Common myeloid progenitor, CD34-positive (primary cell): ENCODE results near the gene EIF5. TPM values are rescaled to one million over a fixed set of nuclear protein-coding genes. Genes with fewer than 3 reads are reported as not detected.

ENCODE experiments used
- CTCF ChIA-PET: fragments of 350-600 bp; sonication (Branson Sonifier 250); formaldehyde crosslinking; loops from one replicate; lab custom pipeline; 2021; ENCODE audit warnings: antibody characterized with exemption; lab: Charles Lee
- POLR2A ChIA-PET: fragments of 350-600 bp; sonication (Branson Sonifier 250); formaldehyde crosslinking; loops from one replicate; lab custom pipeline; 2021; ENCODE audit warnings: antibody characterized with exemption; lab: Charles Lee
- DNase-seq, 3 donors: peaks; one replicate each; pipeline versions ENCODE4 v3.0.0 to v3.0.0-alpha.2; 2013
- H3K27ac ChIP-seq, 2 experiments: 1 replicate in 1 of 2; 2 replicates in 1 of 2; pipeline ENCODE4 v1.7.0; 2013; ENCODE audit warnings: inconsistent platforms in 2 of 2, low read length in 2 of 2, mild to moderate bottlenecking in 2 of 2, low read depth in 1 of 2, moderate library complexity in 1 of 2; ENCODE audit not compliant: severe bottlenecking in 2 of 2, insufficient read depth in 1 of 2, poor library complexity in 1 of 2
- H3K27me3 ChIP-seq, 5 experiments: replicated peaks in 2 of 5; 1 replicate in 3 of 5; 2 replicates in 2 of 5; pipeline versions ENCODE4 v1.6.1 to v1.7.0; 2013; ENCODE audit warnings: low read length in 4 of 5, mild to moderate bottlenecking in 2 of 5, moderate library complexity in 2 of 5, inconsistent platforms in 1 of 5; ENCODE audit not compliant: insufficient read depth in 5 of 5, control insufficient read depth in 4 of 5
- H3K36me3 ChIP-seq, 4 experiments: 1 replicate in 2 of 4; 2 replicates in 2 of 4; pipeline versions ENCODE4 v1.6.1 to v1.7.0; 2013; ENCODE audit warnings: low read length in 3 of 4, control low read depth in 1 of 4, mild to moderate bottlenecking in 1 of 4; ENCODE audit not compliant: control insufficient read depth in 4 of 4, insufficient read depth in 4 of 4
- H3K4me1 ChIP-seq, 4 experiments: 1 replicate in 3 of 4; 2 replicates in 1 of 4; pipeline versions ENCODE4 v1.6.1 to v1.7.1; 2013; ENCODE audit warnings: low read length in 3 of 4, mild to moderate bottlenecking in 3 of 4, control low read depth in 1 of 4, inconsistent platforms in 1 of 4, moderate library complexity in 1 of 4; ENCODE audit not compliant: control insufficient read depth in 4 of 4, insufficient read depth in 4 of 4; ENCODE audit errors: control extremely low read depth in 1 of 4
- H3K4me3 ChIP-seq, 7 experiments: 1 replicate in 4 of 7; 2 replicates in 3 of 7; pipeline versions ENCODE4 v1.5.1 to v1.7.0; 2013; ENCODE audit warnings: mild to moderate bottlenecking in 7 of 7, low read length in 6 of 7, moderate library complexity in 6 of 7, inconsistent platforms in 2 of 7, low read depth in 2 of 7, control low read depth in 1 of 7; ENCODE audit not compliant: insufficient read depth in 4 of 7, control insufficient read depth in 1 of 7; ENCODE audit errors: extremely low read depth in 1 of 7
- H3K9me3 ChIP-seq, 5 experiments: 1 replicate in 4 of 5; 2 replicates in 1 of 5; pipeline versions ENCODE4 v1.6.1 to v1.7.1; 2013; ENCODE audit warnings: low read length in 4 of 5, mild to moderate bottlenecking in 2 of 5, inconsistent platforms in 1 of 5, low read depth in 1 of 5, moderate library complexity in 1 of 5; ENCODE audit not compliant: control insufficient read depth in 4 of 5, insufficient read depth in 2 of 5; ENCODE audit errors: control extremely low read depth in 1 of 5
- WGBS: methylation state at CpG from one replicate; pipeline ENCODE4 v1.1.5; 2013; ENCODE audit not compliant: insufficient coverage; 5-methylcytosine and 5-hydroxymethylcytosine counted together
- polyA plus RNA-seq: library from polyadenylated mRNA; unstranded; fragments of 120-200 nt; gene quantifications from one replicate; pipeline ENCODE4 v1.2.1, GENCODE V29; 2013

Gene EIF5
- polyA plus RNA-seq, result 268 TPM

DNA sequence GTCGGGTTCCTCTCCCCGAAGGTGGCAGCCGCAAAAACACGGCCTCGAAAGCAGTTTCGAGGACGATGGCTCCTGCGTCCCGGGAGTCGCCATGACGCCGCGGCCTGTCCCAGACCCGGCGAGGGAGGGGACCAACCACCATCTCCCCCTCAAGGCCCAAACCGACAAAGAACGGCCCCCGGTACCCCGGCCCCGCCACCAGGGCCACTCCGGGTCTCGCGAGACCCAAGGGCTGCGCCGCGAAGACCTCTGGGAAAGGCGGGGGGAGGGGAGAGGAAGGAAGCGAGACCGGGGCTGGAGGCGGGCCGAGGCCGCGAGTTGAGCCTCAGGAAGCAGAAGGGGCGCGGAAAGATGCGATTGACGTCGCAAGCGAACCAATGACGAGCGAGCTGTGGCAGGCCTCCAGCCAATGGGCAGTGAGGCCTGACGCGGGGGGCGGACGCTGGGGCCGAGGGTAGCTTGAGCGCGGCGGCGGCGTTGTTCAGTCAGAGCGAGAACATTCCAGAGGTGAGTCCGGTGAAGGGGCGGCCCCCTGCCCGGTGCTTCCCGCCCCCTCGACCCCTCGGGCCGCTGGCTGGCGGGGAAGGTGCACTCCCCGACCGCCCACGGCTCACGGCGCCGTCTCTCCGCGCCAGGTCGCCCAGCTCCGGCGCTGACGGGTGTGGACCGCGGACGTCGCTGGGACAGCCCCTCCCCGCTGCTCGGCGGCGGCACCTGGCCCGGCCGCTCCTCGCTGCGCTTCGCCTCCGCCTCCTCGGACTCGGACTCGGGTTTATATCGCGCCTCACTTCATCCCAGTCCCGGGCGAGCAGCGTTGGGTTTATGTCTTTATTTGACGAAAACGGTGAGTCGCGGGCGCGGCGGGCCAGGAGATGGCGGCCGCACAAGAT, at the start of gene EIF5:
Gene EIF5, plus strand, starts transcription at position 484 of the 890 bp plus-strand sequence. CDS start 1,624 bp downstream, outside the sequence.
- Histone ChIP-seq H3K9me3 (no peaks in the 10 kb centered on the region), H3K27me3 (no peaks in the 10 kb centered on the region), H3K4me3 (peak within 1 kb of the TSS; percentile 79 to 96 (median 88)), H3K27ac (peak within 1 kb of the TSS; percentile 98 to 99), H3K4me1 (peaks cover 14 to 49% (median 41%) of the 10 kb centered on the region in 4 experiments), H3K36me3 (peaks cover 27 to 39% (median 32%) of the 10 kb centered on the region in 4 experiments)
- DNase-seq, result peak; percentile 99
- CTCF ChIA-PET, result interaction anchor here (2.1 kb wide), 1 partner anchor 10 kb away, joined by 7 read pairs; no protein-coding TSS in a partner anchor
- WGBS, result under 1% methylated on average over 90 of the region's 103 CpGs
- POLR2A ChIA-PET, result interaction anchor here (0.5 to 1.9 kb wide), 3 partner anchors 10 to 1018 kb away, joined by 3 to 10 read pairs (median 5); no protein-coding TSS in a partner anchor

DNA sequence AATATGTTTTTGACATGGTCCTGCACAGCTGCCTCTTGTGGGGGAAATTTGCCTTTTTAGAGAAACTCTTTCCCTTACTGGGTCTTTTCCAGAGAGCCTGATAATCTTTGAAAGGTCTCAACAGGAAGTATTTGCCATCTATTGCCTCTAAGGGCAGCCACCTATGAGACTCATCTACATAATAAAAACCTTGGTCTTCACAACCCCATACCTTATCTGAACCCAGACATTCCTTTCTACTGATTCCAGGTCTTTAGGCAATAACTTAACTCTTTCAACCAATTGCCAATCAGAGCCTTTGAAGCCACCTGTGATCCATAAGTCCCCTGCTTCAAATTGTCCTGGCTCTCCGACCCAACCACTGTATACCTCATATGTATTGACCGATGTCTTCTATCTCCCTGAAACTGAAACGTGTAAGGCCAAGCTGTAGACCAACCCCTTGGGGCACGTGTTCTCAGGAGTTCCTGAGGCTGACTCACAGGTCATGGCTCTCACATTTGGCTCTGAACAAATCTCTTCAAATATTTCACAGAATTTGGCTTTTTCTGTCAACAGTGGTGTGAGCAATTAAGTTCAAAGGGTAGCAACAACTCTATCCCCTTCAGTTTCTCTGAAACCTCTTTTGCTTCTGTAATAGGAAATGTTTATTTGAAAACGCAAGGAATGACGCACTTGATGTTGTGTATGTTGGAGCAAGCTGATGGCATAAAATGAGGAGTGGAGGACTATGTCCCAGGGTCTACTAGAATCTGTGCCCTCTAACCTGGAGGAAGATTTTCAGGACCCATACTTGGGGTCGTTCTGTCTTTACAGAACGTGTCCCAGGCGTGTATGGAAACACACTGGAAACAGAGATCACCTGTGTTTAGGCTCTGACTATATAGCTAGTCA, 49.2 kb upstream of the EIF5 start:
- Histone ChIP-seq H3K4me1 (no peaks in the 10 kb centered on the region), H3K27ac (no peak overlapping the region), H3K4me3 (no peak overlapping the region), H3K9me3 (peaks cover 0 to under 1% (median 0%) of the 10 kb centered on the region in 5 experiments), H3K27me3 (peaks cover 16 to 77% (median 33%) of the 10 kb centered on the region in 5 experiments), H3K36me3 (no peaks in the 10 kb centered on the region)
- ChIA-PET CTCF (no interaction called here), POLR2A (no interaction called here)
- 90% methylated on average over 8 of the region's 9 CpGs for WGBS
- DNase-seq, result no peak

DNA sequence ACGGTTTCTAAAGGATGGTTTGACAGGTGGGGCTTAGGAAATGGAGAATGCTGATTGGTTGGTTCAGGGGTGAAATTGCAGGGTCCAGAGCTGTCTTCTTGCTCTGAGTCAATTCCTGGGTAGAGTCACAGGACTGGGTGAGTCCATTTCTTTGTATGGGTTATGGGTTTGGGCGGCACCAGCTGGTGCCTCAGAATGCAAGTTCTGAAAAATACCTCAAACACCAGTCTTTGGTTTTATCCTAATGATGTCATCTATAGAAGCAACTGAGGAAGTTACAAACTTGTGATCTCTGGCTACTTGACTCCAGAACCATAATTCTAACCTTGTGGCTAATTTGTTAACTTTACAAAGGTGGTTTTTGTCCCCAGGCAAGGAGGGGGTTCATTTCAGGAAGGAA, 47.6 kb upstream of the EIF5 start:
- Histone ChIP-seq H3K27ac (no peak overlapping the region), H3K4me1 (no peaks in the 10 kb centered on the region), H3K9me3 (no peaks in the 10 kb centered on the region), H3K27me3 (peaks cover 11 to 69% (median 37%) of the 10 kb centered on the region in 5 experiments), H3K4me3 (no peak overlapping the region), H3K36me3 (no peaks in the 10 kb centered on the region)
- ChIA-PET CTCF (interaction anchor here (1.1 to 1.9 kb wide), 2 partner anchors 8 to 182 kb away, joined by 3 to 7 read pairs; no protein-coding TSS in a partner anchor), POLR2A (interaction anchor here (0.6 kb wide), 1 partner anchor 25 kb away, joined by 4 read pairs; no protein-coding TSS in a partner anchor)
- no peak for DNase-seq
- WGBS, result 67% methylated on average over 1 of the region's 2 CpGs

DNA sequence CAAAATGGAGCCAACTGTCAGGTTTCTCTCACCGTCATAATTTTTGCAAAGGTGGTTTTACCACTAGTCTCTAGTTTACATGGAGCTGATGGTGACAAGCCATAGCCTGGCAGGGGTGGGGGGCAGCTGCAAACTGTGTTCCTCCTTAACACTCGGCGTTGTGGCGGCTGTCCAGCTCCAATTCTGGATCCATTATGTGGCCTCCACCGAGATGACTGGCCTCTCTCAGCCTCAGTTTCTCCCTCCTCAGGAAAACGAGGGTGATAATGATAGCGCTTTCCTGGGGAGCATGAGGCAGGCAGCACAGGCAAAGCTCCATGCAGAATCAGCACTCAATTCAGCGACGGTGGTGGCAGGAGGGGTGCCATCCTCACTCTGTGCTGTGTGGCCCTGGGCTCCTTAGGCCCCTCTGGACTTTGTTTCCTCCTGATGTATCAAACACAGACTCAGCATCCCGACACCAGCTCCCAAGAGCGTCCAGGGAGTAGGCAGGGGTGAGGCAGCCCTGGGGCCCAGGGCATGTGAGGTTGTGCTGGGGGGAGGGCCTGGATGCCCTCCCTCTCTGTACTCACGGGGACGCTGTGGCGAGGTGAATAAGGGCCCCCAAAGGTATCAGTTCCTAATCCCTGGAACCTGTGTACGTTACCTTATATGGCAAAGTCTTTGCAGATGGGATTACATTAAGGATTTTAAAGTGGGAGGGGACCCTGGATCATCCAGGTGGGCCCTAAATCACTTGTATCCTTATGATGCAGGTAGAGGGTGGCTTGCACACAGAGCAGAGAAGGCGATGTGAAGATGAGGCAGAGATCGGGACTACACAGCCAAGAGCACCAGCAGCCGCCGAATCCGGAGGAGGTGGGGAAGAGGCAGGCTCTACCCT, 46.8 kb upstream of the EIF5 start:
- no peak overlapping the region for H3K27ac ChIP-seq
- DNase-seq, result no peak
- POLR2A ChIA-PET, result no interaction called here
- WGBS, result 93% methylated on average over 18 of the region's 20 CpGs
- no peak overlapping the region for H3K4me3 ChIP-seq
- CTCF ChIA-PET, result interaction anchor here (0.8 to 9.2 kb wide), 5 partner anchors 8 to 183 kb away, joined by 3 to 89 read pairs (median 3); no protein-coding TSS in a partner anchor
- H3K9me3 ChIP-seq, result no peaks in the 10 kb centered on the region
- H3K36me3 ChIP-seq, result no peaks in the 10 kb centered on the region
- peaks cover 11 to 69% (median 32%) of the 10 kb centered on the region in 5 experiments for H3K27me3 ChIP-seq
- H3K4me1 ChIP-seq, result no peaks in the 10 kb centered on the region

DNA sequence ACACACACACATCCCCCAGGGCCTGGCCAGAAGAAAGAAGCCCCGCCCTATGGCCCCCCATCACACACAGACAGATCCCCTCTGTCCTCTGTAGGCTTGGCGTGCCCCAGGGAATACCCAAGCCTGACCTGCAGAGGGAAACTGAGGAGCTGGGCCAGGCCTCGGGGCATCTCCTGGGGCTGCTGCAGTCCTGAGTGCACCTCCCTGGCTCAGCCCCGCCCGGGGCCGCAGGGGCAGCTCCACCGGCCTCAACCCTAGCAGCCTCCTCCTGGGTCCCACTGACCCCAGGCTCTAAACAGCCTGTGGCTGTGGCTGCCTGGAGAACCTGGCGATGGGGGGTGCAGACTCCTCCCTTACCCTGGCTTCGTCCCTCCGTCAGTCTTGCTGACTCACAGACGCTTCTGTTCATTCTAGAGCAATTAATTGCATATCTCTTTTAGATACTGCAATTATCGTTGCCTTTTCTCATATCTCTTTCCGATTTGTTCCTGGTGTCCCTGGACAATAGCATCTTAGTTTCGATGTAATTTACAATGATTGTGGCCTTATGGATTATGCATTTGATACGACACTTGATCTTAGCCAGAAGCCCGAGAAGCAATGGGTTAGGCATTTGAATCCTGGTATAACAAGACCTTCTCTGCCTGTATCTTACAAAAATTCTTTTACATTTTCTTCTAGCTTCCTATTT, 45.8 kb upstream of the EIF5 start:
- no peaks in the 10 kb centered on the region for H3K36me3 ChIP-seq
- H3K27ac ChIP-seq, result no peak overlapping the region
- 88% methylated on average over 10 of the region's 16 CpGs for WGBS
- H3K4me1 ChIP-seq, result no peaks in the 10 kb centered on the region
- H3K27me3 ChIP-seq, result peaks cover 11 to 64% (median 30%) of the 10 kb centered on the region in 5 experiments
- no peaks in the 10 kb centered on the region for H3K9me3 ChIP-seq
- ChIA-PET POLR2A (no interaction called here), CTCF (interaction anchor here (1.0 to 9.2 kb wide), 2 partner anchors 178 to 184 kb away, joined by 3 to 89 read pairs; no protein-coding TSS in a partner anchor)
- no peak for DNase-seq
- no peak overlapping the region for H3K4me3 ChIP-seq
